Measurements from ENCODE around the gene NLRP4.

NLRP4 gene

DNA sequence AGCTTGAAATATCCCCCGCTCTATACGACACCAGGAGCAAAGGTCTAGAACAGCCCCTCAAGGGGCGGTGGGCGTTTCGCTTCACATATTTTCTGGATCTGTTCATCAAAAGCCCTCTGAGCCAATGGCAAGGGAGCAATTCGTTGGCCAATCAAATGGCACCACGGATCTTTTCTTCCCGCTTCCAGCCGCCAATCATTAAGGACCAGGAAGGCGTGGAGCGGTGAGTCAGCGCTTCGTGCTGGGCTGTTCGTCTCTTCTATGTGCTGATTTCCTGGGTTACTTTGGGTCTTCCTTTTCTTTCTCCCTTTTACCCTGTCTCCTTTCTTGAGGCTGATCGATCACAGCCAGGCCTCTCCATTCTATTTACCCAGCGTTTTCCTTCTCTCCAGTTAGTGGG is at the start of gene NLRP4:
Gene NLRP4, plus strand, starts transcription at position 201 of the 400 bp plus-strand sequence. CDS start 15,541 bp downstream, outside the sequence.
- no peak for DNase-seq (ENCODE audit: low read depth)

DNA sequence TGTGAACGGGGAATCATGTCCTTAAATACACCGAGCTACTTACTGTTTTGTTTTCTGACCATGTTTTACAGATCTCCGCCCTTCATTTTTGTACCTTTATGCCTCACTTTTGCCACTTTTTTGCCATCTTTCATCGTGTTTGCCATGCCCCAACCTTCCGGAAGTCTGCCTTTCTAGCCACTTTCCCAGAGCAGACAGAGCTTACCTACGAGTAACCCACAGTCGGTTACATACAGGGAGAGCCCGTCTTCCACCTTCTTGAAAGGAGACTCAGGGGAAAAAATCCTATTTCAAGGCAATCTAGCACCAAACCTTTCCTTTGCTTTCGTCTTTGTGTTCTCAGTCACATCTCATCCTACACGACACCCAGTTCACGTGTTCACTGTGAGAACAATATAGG is 41.3 kb upstream of the NLRP4 start:
- DNase-seq (ENCODE audit: low read depth): no peak

DNA sequence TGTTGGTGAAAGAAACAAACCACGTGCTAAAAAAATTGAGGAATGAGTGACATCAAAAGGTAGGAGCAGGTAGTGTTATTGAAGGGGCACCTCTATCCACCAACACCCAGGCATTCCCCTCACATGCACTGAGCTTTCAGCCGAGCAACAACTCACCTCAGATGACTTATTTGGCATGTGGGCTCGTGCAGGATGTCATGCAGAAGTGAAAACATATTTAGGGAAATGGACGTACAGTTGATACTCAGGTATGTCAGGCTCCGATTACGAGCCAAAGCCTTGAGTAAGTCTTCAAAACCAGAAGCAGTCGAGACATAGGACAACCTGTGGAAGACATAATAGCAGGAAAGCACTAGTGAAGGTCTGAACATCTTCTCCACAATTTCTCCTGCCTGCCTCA is 34.9 kb upstream of the NLRP4 start:
- no peak for DNase-seq (ENCODE audit: low read depth)

DNA sequence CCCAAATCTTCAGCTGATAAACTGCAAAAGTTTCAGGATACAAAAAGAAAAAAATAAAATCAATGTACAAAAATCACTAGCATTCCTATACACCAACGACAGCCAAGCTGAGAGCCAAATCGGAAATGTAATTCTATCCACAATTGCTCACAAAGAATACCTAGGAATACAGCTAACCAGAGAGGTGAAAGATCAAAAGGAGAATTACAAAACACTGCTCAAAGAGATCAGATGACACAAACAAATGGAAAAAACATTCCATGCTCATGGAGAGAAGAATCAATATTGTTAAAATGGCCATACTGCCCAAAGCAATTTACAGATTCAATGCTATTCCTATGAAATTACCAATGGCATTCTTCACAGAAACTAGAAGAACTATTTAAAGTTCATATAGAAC is 34.1 kb upstream of the NLRP4 start:
- DNase-seq (ENCODE audit: low read depth): no peak

- DNase-seq (ENCODE audit: low read depth): no peak
Measured at GRCh38 chr19:55809381-55810058, 26.8 kb upstream of the NLRP4 start.

GRCh38 chr19:55811340-55811739 is 25.0 kb upstream of the NLRP4 start:
- no peak for DNase-seq (ENCODE audit: low read depth)

DNA sequence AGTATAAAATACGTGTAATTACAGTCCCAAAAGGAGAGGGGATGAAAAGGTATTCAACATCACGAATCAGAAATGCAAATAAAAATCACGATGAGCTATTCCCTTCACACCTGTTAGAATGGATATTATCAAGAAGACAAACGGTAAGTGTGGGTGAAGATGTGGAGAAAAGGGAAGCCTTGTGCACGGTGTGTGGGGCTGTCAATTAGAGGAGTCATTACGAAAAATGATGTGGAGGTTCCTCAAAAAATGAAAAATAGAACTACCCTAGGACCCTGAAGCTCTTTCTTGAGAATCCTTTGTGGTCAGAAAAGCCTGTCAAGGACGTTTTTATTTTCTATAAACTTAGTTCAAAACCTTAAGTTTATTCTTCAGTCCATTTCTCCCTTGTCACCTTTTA is 23.9 kb upstream of the NLRP4 start:
- no peak for DNase-seq (ENCODE audit: low read depth)

DNA sequence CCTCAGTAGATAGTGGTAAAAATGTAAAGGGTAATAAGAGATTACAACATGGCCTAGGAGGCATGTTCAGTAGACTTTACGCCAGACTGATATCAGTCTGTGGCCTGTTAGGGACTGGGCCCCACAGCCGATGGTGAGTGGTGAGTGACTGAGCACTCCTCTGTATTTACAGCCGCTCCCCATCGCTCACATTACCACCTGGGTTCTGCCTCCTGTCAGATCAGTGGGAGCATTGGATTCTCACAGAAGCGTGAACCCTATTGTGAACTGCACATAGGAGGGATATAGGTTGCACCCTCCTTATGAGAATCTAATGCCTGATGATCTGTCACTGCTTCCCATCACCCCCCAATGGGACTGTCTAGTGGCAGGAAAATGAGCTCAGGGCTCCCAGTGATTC is 22.4 kb upstream of the NLRP4 start:
- DNase-seq (ENCODE audit: low read depth): no peak

DNA sequence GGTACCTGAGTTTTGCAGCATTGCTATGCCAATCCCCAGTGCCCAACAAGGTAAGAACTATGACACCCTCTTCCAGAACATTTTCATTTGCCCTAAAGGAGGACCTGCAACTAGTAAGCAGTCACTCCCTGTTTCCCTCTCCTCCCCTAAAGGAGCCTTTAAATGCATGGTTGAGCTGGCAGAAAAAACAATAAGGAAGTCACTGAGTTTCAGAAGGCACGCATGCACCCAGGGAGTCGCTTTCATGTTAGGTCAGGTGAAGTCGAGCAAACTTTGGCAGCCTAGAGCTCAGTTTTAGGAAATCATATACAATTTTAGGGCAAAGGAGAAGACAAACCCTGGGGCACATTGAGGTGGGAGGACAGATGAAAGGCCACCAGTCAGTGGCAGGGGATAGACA is 16.3 kb upstream of the NLRP4 start:
- no peak for DNase-seq (ENCODE audit: low read depth)

GRCh38 chr19:55830656-55831055 is 5.7 kb upstream of the NLRP4 start:
- no peak for DNase-seq (ENCODE audit: low read depth)

- no peak for DNase-seq (ENCODE audit: low read depth)
Measured at GRCh38 chr19:55831846-55832245, 4.5 kb upstream of the NLRP4 start, which contains the start of gene NLRP11. Gene NLRP11 (minus strand): TSS chr19:55831999. CDS start chr19:55818174, 13,825 bp downstream.

- no peak for DNase-seq (ENCODE audit: low read depth)
Measured at GRCh38 chr19:55832676-55833075, 3.7 kb upstream of the NLRP4 start.

DNA sequence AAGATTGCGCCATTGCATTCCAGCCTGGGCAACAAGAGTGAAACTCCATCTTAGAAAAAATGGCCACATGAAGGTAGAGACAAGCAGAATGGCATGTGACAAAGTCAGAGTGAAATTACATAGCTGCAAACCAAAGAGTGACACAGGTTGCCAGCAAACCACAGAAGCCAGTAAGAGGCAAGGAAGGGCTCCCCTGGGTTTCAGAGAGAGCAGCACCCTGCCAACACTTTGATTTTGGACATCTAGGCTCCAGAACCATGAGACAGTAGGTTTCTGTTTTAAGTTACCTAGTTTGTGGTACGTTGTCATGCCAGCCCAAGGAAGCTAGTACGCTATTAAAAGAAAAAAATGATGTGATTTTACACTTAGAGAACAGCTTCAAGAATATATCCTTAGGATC is 1.9 kb downstream of the NLRP4 start:
- DNase-seq (ENCODE audit: low read depth): no peak

DNA sequence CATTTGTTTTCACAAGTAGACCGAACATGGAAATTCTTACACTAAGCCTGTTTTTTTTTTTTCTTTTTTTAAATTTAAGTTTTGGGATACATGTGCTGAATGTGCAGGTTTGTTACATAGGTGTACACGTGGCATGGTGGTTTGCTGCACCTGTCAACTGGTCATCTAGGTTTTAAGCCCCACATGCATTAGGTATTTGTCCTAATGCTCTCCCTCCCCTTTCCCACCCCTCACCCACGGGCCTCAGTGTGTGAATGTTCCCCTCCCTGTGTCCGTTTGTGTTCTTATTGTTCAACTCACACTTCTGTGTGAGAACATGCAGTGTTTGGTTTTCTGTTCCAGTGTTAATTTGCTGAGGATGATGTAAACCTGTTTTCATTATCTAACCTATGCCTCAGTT is 2.6 kb downstream of the NLRP4 start:
- no peak for DNase-seq (ENCODE audit: low read depth)

DNA sequence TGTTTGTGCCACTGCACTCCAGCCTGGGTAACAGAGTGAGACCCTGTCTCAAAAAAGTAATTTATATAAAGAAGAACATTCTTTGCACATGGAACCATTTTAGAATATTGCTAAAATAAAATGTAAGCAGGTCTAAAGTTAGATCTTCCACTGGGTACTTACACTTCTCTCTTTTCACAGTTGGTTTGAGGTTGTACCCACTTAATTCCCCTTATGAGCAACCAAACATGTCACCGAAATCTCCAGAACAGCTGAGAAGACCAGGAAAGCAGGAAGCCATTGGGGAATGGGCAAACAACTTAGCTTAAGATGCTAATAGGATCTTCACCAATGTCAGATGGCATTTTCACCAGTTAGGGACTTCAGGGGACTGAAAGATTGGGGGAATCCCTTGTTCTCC is 18.8 kb downstream of the NLRP4 start:
- DNase-seq (ENCODE audit: low read depth): no peak

DNA sequence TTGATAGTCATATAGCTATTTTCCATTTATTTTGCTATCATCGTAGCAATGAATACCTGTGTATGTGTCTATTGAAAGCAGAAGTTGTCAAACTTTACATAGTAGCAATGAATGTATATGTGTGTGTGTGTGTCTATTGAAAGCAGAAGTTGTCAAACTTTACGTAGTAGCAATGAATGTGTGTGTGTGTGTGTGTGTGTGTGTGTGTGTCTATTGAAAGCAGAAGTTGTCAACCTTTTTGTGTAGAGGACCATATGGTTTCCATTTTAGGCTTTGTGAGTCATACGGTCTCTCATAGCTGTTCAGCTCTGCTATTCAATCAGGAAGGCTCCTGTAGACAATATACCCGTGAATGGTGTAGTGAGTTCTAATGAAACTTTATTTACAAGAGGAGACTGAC is 20.8 kb downstream of the NLRP4 start:
- DNase-seq (ENCODE audit: low read depth): no peak

GRCh38 chr19:55857974-55858373 is 21.6 kb downstream of the NLRP4 start:
- DNase-seq (ENCODE audit: low read depth): no peak

- DNase-seq (ENCODE audit: low read depth): no peak
Measured at GRCh38 chr19:55858401-55858800, 22.1 kb downstream of the NLRP4 start.

GRCh38 chr19:55858969-55859368 is 22.6 kb downstream of the NLRP4 start:
- no peak for DNase-seq (ENCODE audit: low read depth)

GRCh38 chr19:55866521-55866920 is 30.2 kb downstream of the NLRP4 start:
- no peak for DNase-seq (ENCODE audit: low read depth)

GRCh38 chr19:55867101-55867500 is 30.8 kb downstream of the NLRP4 start:
- no peak for DNase-seq (ENCODE audit: low read depth)

DNA sequence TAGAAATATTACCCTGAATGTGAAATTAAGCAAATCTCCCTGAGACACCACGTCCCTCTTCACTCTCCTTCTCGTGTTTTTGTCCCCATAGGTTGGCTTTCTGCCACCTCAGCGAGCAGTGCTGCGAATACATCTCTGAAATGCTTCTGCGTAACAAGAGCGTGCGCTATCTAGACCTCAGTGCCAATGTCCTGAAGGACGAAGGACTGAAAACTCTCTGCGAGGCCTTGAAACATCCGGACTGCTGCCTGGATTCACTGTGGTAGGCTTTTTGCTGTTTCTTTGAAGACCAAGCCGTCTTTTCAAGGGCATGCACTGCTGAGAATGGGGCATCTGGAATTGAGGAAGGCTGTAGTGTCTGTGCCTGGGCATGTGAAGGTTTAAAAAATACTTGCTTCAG is 34.4 kb downstream of the NLRP4 start:
- DNase-seq (ENCODE audit: low read depth): no peak

GRCh38 chr19:55877211-55877610 is 40.9 kb downstream of the NLRP4 start:
- no peak for DNase-seq (ENCODE audit: low read depth)

DNA sequence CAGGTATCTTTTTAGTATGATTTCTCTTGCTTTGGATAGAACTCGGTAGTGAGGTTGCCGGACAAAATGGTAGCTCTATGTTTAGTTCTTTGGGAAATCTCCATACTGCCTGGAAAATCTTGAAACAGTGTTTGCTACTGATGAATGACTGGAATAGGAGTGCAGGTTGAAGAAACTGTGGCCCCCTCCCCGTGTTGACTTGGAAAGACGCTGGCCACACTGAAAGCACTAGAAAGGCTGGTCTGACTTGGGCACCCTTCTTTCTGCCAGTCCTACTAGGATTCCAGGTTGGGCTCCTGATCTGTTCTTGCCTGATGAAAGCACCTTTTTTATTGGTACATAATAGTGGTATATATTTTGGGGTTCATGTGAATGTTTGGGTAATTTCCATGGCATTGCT is 46.3 kb downstream of the NLRP4 start:
- no peak for DNase-seq (ENCODE audit: low read depth)

DNA sequence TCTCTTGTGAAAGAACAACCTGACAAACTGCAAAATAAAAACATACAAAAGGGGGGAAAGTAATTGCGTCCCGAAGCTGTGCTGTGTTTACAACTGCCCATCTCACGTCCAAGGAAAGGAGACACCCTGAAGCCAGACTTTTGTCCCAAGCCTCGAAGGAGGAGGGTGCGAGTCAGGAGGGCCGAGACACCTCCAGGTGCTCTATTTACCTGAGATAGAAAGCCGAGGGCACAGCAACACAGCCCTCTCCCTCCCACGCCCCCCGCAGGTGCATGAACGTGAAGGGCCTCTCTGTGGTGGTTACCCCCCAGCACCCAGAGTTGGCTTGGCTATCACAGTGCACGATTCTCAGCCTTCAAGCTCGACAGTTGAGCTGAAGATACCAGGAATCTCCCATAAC is 62.6 kb downstream of the NLRP4 start:
- no peak for DNase-seq (ENCODE audit: low read depth)

Measured in activated gamma-delta T cell treated with anti-CD3 and anti-CD28 coated beads, Interleukin-2, amount 50 U/mL, for 16 hours (primary cell).